SU-DHL-6 (cell line): ENCODE data around the gene DLL4.

ENCODE experiments used
- H2AFZ ChIP-seq: fragments of 200-600 bp; sonication (generic); 2 replicates; pipeline ENCODE4 v1.6.1; 2014; ENCODE audit warnings: low read depth, mild to moderate bottlenecking, moderate library complexity, mixed read lengths, antibody characterized with exemption, low read length; ENCODE audit not compliant: severe bottlenecking
- H3F3A ChIP-seq: fragments of 200-600 bp; shearing (Covaris generic); 2 replicates; pipeline ENCODE4 v1.6.0; 2016; ENCODE audit warnings: antibody characterized with exemption, mild to moderate bottlenecking; ENCODE audit not compliant: insufficient read depth
- H3K27ac ChIP-seq: fragments of 200-600 bp; sonication (generic); 2 replicates; pipeline ENCODE4 v1.5.1; 2016; ENCODE audit warnings: low read depth, mild to moderate bottlenecking, low read length, moderate library complexity, mixed read lengths
- H3K27me3 ChIP-seq: fragments of 200-600 bp; sonication (generic), shearing (Covaris generic); 2 replicates; pipeline ENCODE4 v1.6.0; 2014; ENCODE audit warnings: mild to moderate bottlenecking, low read length
- H3K36me3 ChIP-seq: fragments of 200-600 bp; sonication (generic); 2 replicates; pipeline ENCODE4 v1.6.1; 2014; ENCODE audit warnings: mild to moderate bottlenecking, low read length, mixed read lengths
- H3K4me2 ChIP-seq: fragments of 300-600, 200-600 bp; shearing (Covaris generic), sonication (generic); 2 replicates; pipeline ENCODE4 v1.6.0; 2014; ENCODE audit warnings: low read length, low read depth, mild to moderate bottlenecking; ENCODE audit not compliant: poor library complexity, severe bottlenecking
- H3K4me3 ChIP-seq: fragments of 200-600 bp; sonication (generic); 2 replicates; pipeline ENCODE4 v1.5.1; 2014; ENCODE audit warnings: antibody characterized with exemption, low read length, mild to moderate bottlenecking, mixed read lengths; ENCODE audit not compliant: insufficient read depth, poor library complexity, severe bottlenecking
- H3K79me2 ChIP-seq: fragments of 200-600 bp; sonication (generic); 2 replicates; pipeline ENCODE4 v1.6.1; 2014; ENCODE audit warnings: mild to moderate bottlenecking, low read length, moderate library complexity; ENCODE audit not compliant: insufficient read depth
- H3K9ac ChIP-seq: fragments of 200-600 bp; sonication (generic); 2 replicates; pipeline ENCODE4 v1.7.0; 2014; ENCODE audit warnings: mild to moderate bottlenecking, low read length
- H3K9me2 ChIP-seq: fragments of 200-600 bp; sonication (generic); replicated peaks from 2 replicates; pipeline ENCODE4 v1.6.1; 2014; ENCODE audit warnings: low read length; ENCODE audit not compliant: insufficient read depth
- H3K9me3 ChIP-seq: fragments of 200-600 bp; sonication (generic); 2 replicates; pipeline ENCODE4 v1.6.1; 2014; ENCODE audit warnings: low read length, mixed read lengths; ENCODE audit not compliant: insufficient read depth
- H4K20me1 ChIP-seq: fragments of 200-600 bp; sonication (generic); 2 replicates; pipeline ENCODE4 v1.6.1; 2014; ENCODE audit warnings: low read depth, mild to moderate bottlenecking, antibody characterized with exemption, low read length, moderate library complexity, mixed read lengths
- EZH2phosphoT487 ChIP-seq: fragments of 200-600 bp; sonication (generic), shearing (Covaris generic); conservative IDR thresholded peaks from 2 replicates; pipeline ENCODE4 v1.6.1; 2018; ENCODE audit warnings: mild to moderate bottlenecking, antibody characterized with exemption, low read length, moderate library complexity, mixed read lengths
- TF ChIP-seq, protein P1 (sequence below): fragments of 200-600 bp; sonication (generic); IDR thresholded peaks from one replicate; pipeline ENCODE4 v1.5.1; 2017; ENCODE audit warnings: antibody characterized with exemption, mild to moderate bottlenecking, low read length, moderate library complexity; ENCODE audit not compliant: insufficient read depth, poor library complexity, severe bottlenecking

Gene DLL4

DNA sequence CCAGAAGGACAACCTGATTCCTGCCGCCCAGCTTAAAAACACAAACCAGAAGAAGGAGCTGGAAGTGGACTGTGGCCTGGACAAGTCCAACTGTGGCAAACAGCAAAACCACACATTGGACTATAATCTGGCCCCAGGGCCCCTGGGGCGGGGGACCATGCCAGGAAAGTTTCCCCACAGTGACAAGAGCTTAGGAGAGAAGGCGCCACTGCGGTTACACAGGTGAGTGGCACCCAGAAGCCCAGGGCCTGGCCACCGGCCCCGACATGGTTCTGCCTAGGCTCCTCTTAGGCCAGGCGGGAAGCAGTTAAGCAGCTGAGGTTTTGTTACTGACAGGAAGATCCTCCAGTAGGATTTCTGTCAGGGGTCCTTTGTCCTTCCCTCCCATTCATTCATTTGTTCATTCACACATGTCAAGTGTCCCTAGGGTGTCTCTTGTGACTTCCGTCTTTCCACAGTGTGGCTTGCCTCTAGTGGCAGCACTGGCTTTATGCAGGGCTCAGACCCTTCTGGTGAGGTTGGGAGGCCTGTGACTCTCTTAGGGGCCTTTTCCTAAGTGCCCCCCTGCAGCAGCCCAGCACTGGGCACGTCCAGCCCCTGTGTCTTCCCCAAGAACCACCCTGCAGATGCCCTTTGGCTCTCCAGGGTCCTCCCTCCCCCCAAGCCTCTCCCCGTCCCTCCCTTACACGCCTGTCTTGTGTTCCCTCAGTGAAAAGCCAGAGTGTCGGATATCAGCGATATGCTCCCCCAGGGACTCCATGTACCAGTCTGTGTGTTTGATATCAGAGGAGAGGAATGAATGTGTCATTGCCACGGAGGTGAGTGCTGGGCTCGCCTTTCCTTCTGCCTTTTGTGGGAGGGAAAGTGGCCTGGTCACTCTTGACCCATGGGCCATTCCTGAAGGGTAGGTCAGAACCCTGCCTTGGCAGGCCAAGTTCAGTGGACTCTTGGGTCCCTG is 7.8 kb downstream of the DLL4 start:
- H3F3A ChIP-seq = no peaks in the 10 kb centered on the region
- no peak overlapping the region for H3K4me3 ChIP-seq
- no peaks in the 10 kb centered on the region for H4K20me1 ChIP-seq
- TF ChIP-seq, protein P1, sequence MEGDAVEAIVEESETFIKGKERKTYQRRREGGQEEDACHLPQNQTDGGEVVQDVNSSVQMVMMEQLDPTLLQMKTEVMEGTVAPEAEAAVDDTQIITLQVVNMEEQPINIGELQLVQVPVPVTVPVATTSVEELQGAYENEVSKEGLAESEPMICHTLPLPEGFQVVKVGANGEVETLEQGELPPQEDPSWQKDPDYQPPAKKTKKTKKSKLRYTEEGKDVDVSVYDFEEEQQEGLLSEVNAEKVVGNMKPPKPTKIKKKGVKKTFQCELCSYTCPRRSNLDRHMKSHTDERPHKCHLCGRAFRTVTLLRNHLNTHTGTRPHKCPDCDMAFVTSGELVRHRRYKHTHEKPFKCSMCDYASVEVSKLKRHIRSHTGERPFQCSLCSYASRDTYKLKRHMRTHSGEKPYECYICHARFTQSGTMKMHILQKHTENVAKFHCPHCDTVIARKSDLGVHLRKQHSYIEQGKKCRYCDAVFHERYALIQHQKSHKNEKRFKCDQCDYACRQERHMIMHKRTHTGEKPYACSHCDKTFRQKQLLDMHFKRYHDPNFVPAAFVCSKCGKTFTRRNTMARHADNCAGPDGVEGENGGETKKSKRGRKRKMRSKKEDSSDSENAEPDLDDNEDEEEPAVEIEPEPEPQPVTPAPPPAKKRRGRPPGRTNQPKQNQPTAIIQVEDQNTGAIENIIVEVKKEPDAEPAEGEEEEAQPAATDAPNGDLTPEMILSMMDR = no peak
- no peak for TF ChIP-seq EZH2phosphoT487
- H3K9me3 ChIP-seq = no peaks in the 10 kb centered on the region
- H2AFZ ChIP-seq = no peak overlapping the region
- no peaks in the 10 kb centered on the region for H3K36me3 ChIP-seq
- no peaks in the 10 kb centered on the region for H3K9me2 ChIP-seq
- no peak overlapping the region for H3K9ac ChIP-seq
- H3K79me2 ChIP-seq = no peaks in the 10 kb centered on the region
- H3K27ac ChIP-seq = no peak overlapping the region
- H3K27me3 ChIP-seq = no peaks in the 10 kb centered on the region
- no peak overlapping the region for H3K4me2 ChIP-seq

DNA sequence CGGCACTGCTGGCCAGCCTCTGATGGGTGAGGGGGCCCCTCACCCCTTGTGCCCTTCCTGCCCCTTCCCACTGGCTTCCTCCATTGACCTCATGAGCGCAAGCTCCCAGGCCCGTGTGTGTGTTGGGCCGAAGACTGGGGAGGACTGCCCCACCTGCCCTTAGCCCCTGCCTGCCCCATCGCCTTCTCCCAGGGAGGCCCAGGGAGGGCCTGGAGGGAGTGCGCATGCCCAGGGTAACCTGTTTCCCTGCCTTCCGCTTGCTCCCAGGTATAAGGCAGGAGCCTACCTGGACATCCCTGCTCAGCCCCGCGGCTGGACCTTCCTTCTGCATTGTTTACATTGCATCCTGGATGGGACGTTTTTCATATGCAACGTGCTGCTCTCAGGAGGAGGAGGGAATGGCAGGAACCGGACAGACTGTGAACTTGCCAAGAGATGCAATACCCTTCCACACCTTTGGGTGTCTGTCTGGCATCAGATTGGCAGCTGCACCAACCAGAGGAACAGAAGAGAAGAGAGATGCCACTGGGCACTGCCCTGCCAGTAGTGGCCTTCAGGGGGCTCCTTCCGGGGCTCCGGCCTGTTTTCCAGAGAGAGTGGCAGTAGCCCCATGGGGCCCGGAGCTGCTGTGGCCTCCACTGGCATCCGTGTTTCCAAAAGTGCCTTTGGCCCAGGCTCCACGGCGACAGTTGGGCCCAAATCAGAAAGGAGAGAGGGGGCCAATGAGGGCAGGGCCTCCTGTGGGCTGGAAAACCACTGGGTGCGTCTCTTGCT is 8.8 kb downstream of the DLL4 start:
- no peak overlapping the region for H3K4me3 ChIP-seq
- no peaks in the 10 kb centered on the region for H3K27me3 ChIP-seq
- H3K36me3 ChIP-seq = no peaks in the 10 kb centered on the region
- H4K20me1 ChIP-seq = no peaks in the 10 kb centered on the region
- H3K27ac ChIP-seq = no peak overlapping the region
- H3K9me3 ChIP-seq = no peaks in the 10 kb centered on the region
- no peaks in the 10 kb centered on the region for H3K79me2 ChIP-seq
- H3K4me2 ChIP-seq = no peak overlapping the region
- no peak overlapping the region for H2AFZ ChIP-seq
- H3K9ac ChIP-seq = no peak overlapping the region
- no peak for TF ChIP-seq EZH2phosphoT487
- TF ChIP-seq, protein P1 = no peak
- H3K9me2 ChIP-seq = no peaks in the 10 kb centered on the region
- H3F3A ChIP-seq = no peaks in the 10 kb centered on the region

DNA sequence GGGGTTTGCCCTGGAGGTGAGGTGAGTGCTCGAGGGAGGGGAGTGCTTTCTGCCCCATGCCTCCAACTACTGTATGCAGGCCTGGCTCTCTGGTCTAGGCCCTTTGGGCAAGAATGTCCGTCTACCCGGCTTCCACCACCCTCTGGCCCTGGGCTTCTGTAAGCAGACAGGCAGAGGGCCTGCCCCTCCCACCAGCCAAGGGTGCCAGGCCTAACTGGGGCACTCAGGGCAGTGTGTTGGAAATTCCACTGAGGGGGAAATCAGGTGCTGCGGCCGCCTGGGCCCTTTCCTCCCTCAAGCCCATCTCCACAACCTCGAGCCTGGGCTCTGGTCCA is 9.4 kb downstream of the DLL4 start:
- Histone ChIP-seq H3K4me3 (no peak overlapping the region), H3K36me3 (no peaks in the 10 kb centered on the region), H4K20me1 (no peaks in the 10 kb centered on the region), H2AFZ (no peak overlapping the region), H3K79me2 (no peaks in the 10 kb centered on the region), H3K4me2 (no peak overlapping the region), H3K9ac (no peak overlapping the region), H3K27me3 (no peaks in the 10 kb centered on the region), H3K9me3 (no peaks in the 10 kb centered on the region), H3F3A (no peaks in the 10 kb centered on the region), H3K27ac (no peak overlapping the region), H3K9me2 (no peaks in the 10 kb centered on the region)
- TF ChIP-seq, protein P1 = no peak
- TF ChIP-seq EZH2phosphoT487 = no peak
